Epidermal melanocyte (primary cell): Measurements from ENCODE around the gene LTA4H.
"Not testable (repeated sequence)": the region's sequence is repeated elsewhere in the genome, so short reads cannot be mapped to it uniquely, and the experiment has no call there.

ENCODE experiments used
- DNase-seq: peaks from one replicate; pipeline ENCODE4 v3.0.0; 2011; ENCODE audit warnings: low spot score; ENCODE audit not compliant: insufficient read length

The LTA4H gene

GRCh38 chr12:95990136-95990535 lies 45.3 kb downstream of the LTA4H start:
- DNase-seq, result no peak

GRCh38 chr12:95989504-95990123 lies 45.8 kb downstream of the LTA4H start:
- no peak for DNase-seq

- no peak for DNase-seq
These were observed 46.7 kb downstream of the LTA4H start for GRCh38 chr12:95988506-95989275.

- no peak for DNase-seq
These were observed 48.5 kb downstream of the LTA4H start for GRCh38 chr12:95986635-95987570.

- no peak for DNase-seq
These were observed 50.7 kb downstream of the LTA4H start for GRCh38 chr12:95984682-95985081.

GRCh38 chr12:95982602-95983001 lies 52.8 kb downstream of the LTA4H start:
- no peak for DNase-seq

GRCh38 chr12:95980437-95980836 lies 55.0 kb downstream of the LTA4H start:
- no peak for DNase-seq

- DNase-seq, result no peak
These were observed 56.6 kb downstream of the LTA4H start for GRCh38 chr12:95978774-95979173.

- no peak for DNase-seq
These were observed 57.0 kb downstream of the LTA4H start for GRCh38 chr12:95978351-95978750.

GRCh38 chr12:95977764-95978305 lies 57.6 kb downstream of the LTA4H start:
- no peak for DNase-seq

GRCh38 chr12:95976416-95976832 lies 59.0 kb downstream of the LTA4H start:
- DNase-seq, result no peak

- DNase-seq, result no peak
These were observed 59.9 kb downstream of the LTA4H start for GRCh38 chr12:95975491-95975890.

- DNase-seq, result no peak
These were observed 61.0 kb downstream of the LTA4H start for GRCh38 chr12:95974358-95974757.

- no peak for DNase-seq
These were observed 62.4 kb downstream of the LTA4H start for GRCh38 chr12:95972832-95973456.

- DNase-seq, result no peak
These were observed 64.5 kb downstream of the LTA4H start for GRCh38 chr12:95970905-95971304.

GRCh38 chr12:95969116-95969515 lies 66.3 kb downstream of the LTA4H start:
- DNase-seq, result not testable (repeated sequence)

- no peak for DNase-seq
These were observed 68.1 kb downstream of the LTA4H start for GRCh38 chr12:95967301-95967700.

GRCh38 chr12:95966287-95966870 lies 69.0 kb downstream of the LTA4H start:
- DNase-seq, result no peak

- no peak for DNase-seq
These were observed 72.3 kb downstream of the LTA4H start for GRCh38 chr12:95963096-95963495.

GRCh38 chr12:95962222-95962621 lies 73.2 kb downstream of the LTA4H start:
- no peak for DNase-seq

- DNase-seq, result no peak
These were observed 75.1 kb downstream of the LTA4H start for GRCh38 chr12:95960241-95960640.
